ENCODE measurements around the gene FCHSD2.

GRCh38 chr11:72799441-72799840 is 342.7 kb downstream of the FCHSD2 start:
- TF ChIP-seq MAX (IDR thresholded peaks at IDR 0.05; ENCODE audit: insufficient read depth, insufficient read length) (no peak), GATA2 (IDR thresholded peaks at IDR 0.05; ENCODE audit: insufficient read depth, insufficient read length, low read depth, low read length) (no peak), POLR2A (IDR thresholded peaks at IDR 0.05; ENCODE audit: low read depth, low read length) (no peak), POLR2AphosphoS5 (IDR thresholded peaks at IDR 0.05; ENCODE audit: insufficient read depth, low read depth, low read length) (no peak), EZH2 (IDR thresholded peaks at IDR 0.05; ENCODE audit: borderline replicate concordance, low read depth, low read length, severe bottlenecking) (no peak), MYC (IDR thresholded peaks at IDR 0.05; ENCODE audit: low read depth, low read length) (no peak), FOS (IDR thresholded peaks at IDR 0.05; ENCODE audit: borderline replicate concordance, insufficient read depth, low read length) (no peak), JUN (IDR thresholded peaks at IDR 0.05; ENCODE audit: borderline replicate concordance, insufficient read depth, insufficient read length, low read depth) (no peak)
- TF ChIP-seq, protein P1, sequence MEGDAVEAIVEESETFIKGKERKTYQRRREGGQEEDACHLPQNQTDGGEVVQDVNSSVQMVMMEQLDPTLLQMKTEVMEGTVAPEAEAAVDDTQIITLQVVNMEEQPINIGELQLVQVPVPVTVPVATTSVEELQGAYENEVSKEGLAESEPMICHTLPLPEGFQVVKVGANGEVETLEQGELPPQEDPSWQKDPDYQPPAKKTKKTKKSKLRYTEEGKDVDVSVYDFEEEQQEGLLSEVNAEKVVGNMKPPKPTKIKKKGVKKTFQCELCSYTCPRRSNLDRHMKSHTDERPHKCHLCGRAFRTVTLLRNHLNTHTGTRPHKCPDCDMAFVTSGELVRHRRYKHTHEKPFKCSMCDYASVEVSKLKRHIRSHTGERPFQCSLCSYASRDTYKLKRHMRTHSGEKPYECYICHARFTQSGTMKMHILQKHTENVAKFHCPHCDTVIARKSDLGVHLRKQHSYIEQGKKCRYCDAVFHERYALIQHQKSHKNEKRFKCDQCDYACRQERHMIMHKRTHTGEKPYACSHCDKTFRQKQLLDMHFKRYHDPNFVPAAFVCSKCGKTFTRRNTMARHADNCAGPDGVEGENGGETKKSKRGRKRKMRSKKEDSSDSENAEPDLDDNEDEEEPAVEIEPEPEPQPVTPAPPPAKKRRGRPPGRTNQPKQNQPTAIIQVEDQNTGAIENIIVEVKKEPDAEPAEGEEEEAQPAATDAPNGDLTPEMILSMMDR (IDR thresholded peaks at IDR 0.05; ENCODE audit: extremely low read depth in 1 of 2, insufficient read depth in 1 of 2, low read depth in 1 of 2, low read length in 2 of 2), result no peak

Measured in endothelial cell of umbilical vein (primary cell).